PC-9 (cell line): ENCODE data around the gene KRTDAP.

Experiments used
- CTCF ChIP-seq: fragments of 200-600 bp; sonication (generic); conservative IDR thresholded peaks from 2 replicates; pipeline ENCODE4 v1.6.1; 2017; ENCODE audit warnings: mixed run types, antibody characterized with exemption, mild to moderate bottlenecking, moderate library complexity
- EZH2 ChIP-seq: fragments of 200-600 bp; sonication (generic); IDR thresholded peaks from 2 replicates; pipeline ENCODE4 v1.8.0; 2017; ENCODE audit warnings: antibody characterized with exemption, low read depth

- TF ChIP-seq CTCF (no peak), EZH2 (no peak)
These were observed 41.0 kb upstream of the KRTDAP start for GRCh38 chr19:35531291-35531690.
